Activated naive CD4-positive, alpha-beta T cell treated with anti-CD3 and anti-CD28 coated beads, Interleukin-2, amount 10 ng/mL, durations not matched to agents 7 days and 5 days (primary cell): ENCODE measurements around the gene SIK2.

Source experiments
- CTCF ChIA-PET: fragments of 350-600 bp; sonication (Branson Sonifier 250); formaldehyde crosslinking; loops from one replicate; lab custom pipeline; 2021; ENCODE audit warnings: antibody characterized with exemption; lab: Charles Lee
- DNase-seq: peaks from one replicate; pipeline ENCODE4 v3.0.0-alpha.2; 2020
- H3K27ac Mint-ChIP-seq: one replicate; pipeline ENCODE4 v1.8.0; 2021; ENCODE audit warnings: mild to moderate bottlenecking, moderate library complexity, mixed read lengths
- H3K27me3 Mint-ChIP-seq: one replicate; pipeline ENCODE4 v1.8.0; 2021; ENCODE audit warnings: mild to moderate bottlenecking, mixed read lengths
- H3K36me3 Mint-ChIP-seq: one replicate; pipeline ENCODE4 v1.8.0; 2021; ENCODE audit warnings: mixed read lengths
- H3K4me1 Mint-ChIP-seq: one replicate; pipeline ENCODE4 v1.8.0; 2021; ENCODE audit warnings: mixed read lengths
- H3K4me3 Mint-ChIP-seq: one replicate; pipeline ENCODE4 v1.8.0; 2021; ENCODE audit warnings: mild to moderate bottlenecking, moderate library complexity, mixed read lengths
- H3K9me3 Mint-ChIP-seq: one replicate; pipeline ENCODE4 v1.8.0; 2021; ENCODE audit warnings: mixed read lengths

SIK2 gene

GRCh38 chr11:111772535-111772934 is 170.3 kb downstream of the SIK2 start:
- Mint-ChIP-seq H3K9me3 (no peaks in the 10 kb centered on the region), H3K4me3 (no peak overlapping the region), H3K36me3 (no peaks in the 10 kb centered on the region), H3K27ac (no peak overlapping the region), H3K4me1 (no peaks in the 10 kb centered on the region), H3K27me3 (no peaks in the 10 kb centered on the region)
- no peak for DNase-seq
- CTCF ChIA-PET = no interaction called here

GRCh38 chr11:111774955-111775710 is 172.9 kb downstream of the SIK2 start:
- Mint-ChIP-seq H3K4me1 (no peaks in the 10 kb centered on the region), H3K36me3 (no peaks in the 10 kb centered on the region), H3K4me3 (no peak overlapping the region), H3K27me3 (no peaks in the 10 kb centered on the region), H3K27ac (no peak overlapping the region), H3K9me3 (no peaks in the 10 kb centered on the region)
- CTCF ChIA-PET = interaction anchor here (0.9 to 5.8 kb wide), 7 partner anchors 7 to 321 kb away, joined by 3 to 58 read pairs (median 8); partner anchors contain the start of gene PPP2R1B
- no peak for DNase-seq

- Mint-ChIP-seq H3K9me3 (no peaks in the 10 kb centered on the region), H3K27ac (no peak overlapping the region), H3K4me3 (no peak overlapping the region), H3K27me3 (no peaks in the 10 kb centered on the region), H3K36me3 (no peaks in the 10 kb centered on the region), H3K4me1 (no peaks in the 10 kb centered on the region)
- DNase-seq = no peak
- CTCF ChIA-PET = interaction anchor here (0.7 to 5.8 kb wide), 22 partner anchors 9 to 322 kb away, joined by 3 to 58 read pairs (median 4); partner anchors contain the start of genes ALG9 and PPP2R1B
Measured at GRCh38 chr11:111776398-111777093, 174.3 kb downstream of the SIK2 start.

GRCh38 chr11:111777094-111778046 is 175.1 kb downstream of the SIK2 start:
- H3K4me3 Mint-ChIP-seq = no peak overlapping the region

GRCh38 chr11:111778047-111778558 is 175.9 kb downstream of the SIK2 start:
- Mint-ChIP-seq H3K4me1 (no peaks in the 10 kb centered on the region), H3K4me3 (no peak overlapping the region)

More at GRCh38 chr11:111777094-111778046, 175.1 kb downstream of the SIK2 start:
- Mint-ChIP-seq H3K36me3 (no peaks in the 10 kb centered on the region), H3K4me1 (no peaks in the 10 kb centered on the region), H3K27me3 (no peaks in the 10 kb centered on the region), H3K9me3 (no peaks in the 10 kb centered on the region), H3K27ac (no peak overlapping the region)
- CTCF ChIA-PET = interaction anchor here (0.6 to 5.8 kb wide), 29 partner anchors 9 to 323 kb away, joined by 3 to 58 read pairs (median 4); partner anchors contain the start of genes ALG9 and PPP2R1B
- peak; percentile 39 for DNase-seq

GRCh38 chr11:111779118-111779517 is 176.9 kb downstream of the SIK2 start:
- no peaks in the 10 kb centered on the region for H3K36me3 Mint-ChIP-seq
- H3K4me3 Mint-ChIP-seq = no peak overlapping the region
- H3K27ac Mint-ChIP-seq = no peak overlapping the region
- H3K4me1 Mint-ChIP-seq = no peaks in the 10 kb centered on the region
- DNase-seq = no peak
- H3K27me3 Mint-ChIP-seq = no peaks in the 10 kb centered on the region
- CTCF ChIA-PET = interaction anchor here (0.7 to 5.8 kb wide), 8 partner anchors 11 to 324 kb away, joined by 3 to 58 read pairs (median 4); partner anchors contain the start of gene PPP2R1B
- no peaks in the 10 kb centered on the region for H3K9me3 Mint-ChIP-seq

More at GRCh38 chr11:111778047-111778558, 175.9 kb downstream of the SIK2 start:
- Mint-ChIP-seq H3K27me3 (no peaks in the 10 kb centered on the region), H3K9me3 (no peaks in the 10 kb centered on the region), H3K36me3 (no peaks in the 10 kb centered on the region), H3K27ac (no peak overlapping the region)
- DNase-seq = no peak
- CTCF ChIA-PET = interaction anchor here (0.8 to 5.8 kb wide), 13 partner anchors 10 to 323 kb away, joined by 3 to 58 read pairs (median 4); partner anchors contain the start of gene PPP2R1B
